Measurements from ENCODE around the gene OR10H1. TPM values are rescaled to one million over a fixed set of nuclear protein-coding genes. Genes with fewer than 3 reads are reported as not detected.
A peak's percentile ranks its signal among the peaks of the same experiment; 100 is the strongest.

Gene OR10H1
- total and polyA plus RNA-seq, 7 donors, result not detected

GRCh38 chr19:15782211-15782610 is 33.3 kb downstream of the OR10H1 start:
- no peaks in the 10 kb centered on the region for H3K36me3 ChIP-seq
- no peaks in the 10 kb centered on the region for H3K9me3 ChIP-seq
- no peak for DNase-seq
- TF ChIP-seq POLR2AphosphoS5 (IDR thresholded peaks at IDR 0.05) (no peak), POLR2A (IDR thresholded peaks at IDR 0.05) (no peak), EP300 (IDR thresholded peaks at IDR 0.05) (no peak)
- TF ChIP-seq, protein P1, sequence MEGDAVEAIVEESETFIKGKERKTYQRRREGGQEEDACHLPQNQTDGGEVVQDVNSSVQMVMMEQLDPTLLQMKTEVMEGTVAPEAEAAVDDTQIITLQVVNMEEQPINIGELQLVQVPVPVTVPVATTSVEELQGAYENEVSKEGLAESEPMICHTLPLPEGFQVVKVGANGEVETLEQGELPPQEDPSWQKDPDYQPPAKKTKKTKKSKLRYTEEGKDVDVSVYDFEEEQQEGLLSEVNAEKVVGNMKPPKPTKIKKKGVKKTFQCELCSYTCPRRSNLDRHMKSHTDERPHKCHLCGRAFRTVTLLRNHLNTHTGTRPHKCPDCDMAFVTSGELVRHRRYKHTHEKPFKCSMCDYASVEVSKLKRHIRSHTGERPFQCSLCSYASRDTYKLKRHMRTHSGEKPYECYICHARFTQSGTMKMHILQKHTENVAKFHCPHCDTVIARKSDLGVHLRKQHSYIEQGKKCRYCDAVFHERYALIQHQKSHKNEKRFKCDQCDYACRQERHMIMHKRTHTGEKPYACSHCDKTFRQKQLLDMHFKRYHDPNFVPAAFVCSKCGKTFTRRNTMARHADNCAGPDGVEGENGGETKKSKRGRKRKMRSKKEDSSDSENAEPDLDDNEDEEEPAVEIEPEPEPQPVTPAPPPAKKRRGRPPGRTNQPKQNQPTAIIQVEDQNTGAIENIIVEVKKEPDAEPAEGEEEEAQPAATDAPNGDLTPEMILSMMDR (IDR thresholded peaks at IDR 0.05), result no peak
- peaks cover 0 to 25% (median 22%) of the 10 kb centered on the region in 4 donors for H3K4me1 ChIP-seq
- intact Hi-C loops (cut with DNase I), result loop anchor here (5.0 kb wide), 2 partner anchors 55 to 110 kb away; partner anchors contain the start of gene CYP4F12
- no peaks in the 10 kb centered on the region for H3K27me3 ChIP-seq
- no peak overlapping the region for H3K4me3 ChIP-seq
- WGBS, 2 donors, result 66 to 72% methylated on average over 3 of the region's 3 CpGs
- no peak overlapping the region for H3K27ac ChIP-seq

DNA sequence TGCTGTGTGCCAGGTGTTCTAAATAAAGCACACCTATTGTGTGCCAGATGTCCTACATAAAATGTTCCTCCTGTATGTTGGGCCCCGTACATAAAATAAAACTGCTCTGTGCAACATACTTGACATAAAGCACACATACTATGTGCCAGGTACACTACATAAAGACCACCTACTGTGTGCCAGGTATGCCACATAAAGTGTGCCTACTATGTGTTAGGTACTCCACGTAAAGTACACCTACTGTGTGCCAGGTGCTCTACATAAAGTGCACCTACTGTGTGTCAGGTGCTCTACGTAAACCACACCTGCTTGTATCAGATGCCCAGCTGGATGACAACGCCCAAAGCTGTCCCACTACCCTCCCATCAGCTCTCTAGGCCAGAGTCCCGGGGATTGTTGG is 33.8 kb downstream of the OR10H1 start:
- no peak overlapping the region for H3K4me3 ChIP-seq
- TF ChIP-seq, protein P1 (IDR thresholded peaks at IDR 0.05), result no peak
- no peak for TF ChIP-seq POLR2AphosphoS5 (IDR thresholded peaks at IDR 0.05)
- no peak for TF ChIP-seq POLR2A (IDR thresholded peaks at IDR 0.05)
- TF ChIP-seq EP300 (IDR thresholded peaks at IDR 0.05), result no peak
- 64 to 81% methylated on average over 5 of the region's 5 CpGs for WGBS, 2 donors
- no peak overlapping the region for H3K27ac ChIP-seq
- no peaks in the 10 kb centered on the region for H3K36me3 ChIP-seq
- DNase-seq, result no peak
- H3K4me1 ChIP-seq, result peaks cover 0 to 25% (median 22%) of the 10 kb centered on the region in 4 donors
- H3K27me3 ChIP-seq, result no peaks in the 10 kb centered on the region
- intact Hi-C loops (cut with DNase I), result loop anchor here (5.0 kb wide), 2 partner anchors 56 to 109 kb away; partner anchors contain the start of gene CYP4F12
- no peaks in the 10 kb centered on the region for H3K9me3 ChIP-seq

DNA sequence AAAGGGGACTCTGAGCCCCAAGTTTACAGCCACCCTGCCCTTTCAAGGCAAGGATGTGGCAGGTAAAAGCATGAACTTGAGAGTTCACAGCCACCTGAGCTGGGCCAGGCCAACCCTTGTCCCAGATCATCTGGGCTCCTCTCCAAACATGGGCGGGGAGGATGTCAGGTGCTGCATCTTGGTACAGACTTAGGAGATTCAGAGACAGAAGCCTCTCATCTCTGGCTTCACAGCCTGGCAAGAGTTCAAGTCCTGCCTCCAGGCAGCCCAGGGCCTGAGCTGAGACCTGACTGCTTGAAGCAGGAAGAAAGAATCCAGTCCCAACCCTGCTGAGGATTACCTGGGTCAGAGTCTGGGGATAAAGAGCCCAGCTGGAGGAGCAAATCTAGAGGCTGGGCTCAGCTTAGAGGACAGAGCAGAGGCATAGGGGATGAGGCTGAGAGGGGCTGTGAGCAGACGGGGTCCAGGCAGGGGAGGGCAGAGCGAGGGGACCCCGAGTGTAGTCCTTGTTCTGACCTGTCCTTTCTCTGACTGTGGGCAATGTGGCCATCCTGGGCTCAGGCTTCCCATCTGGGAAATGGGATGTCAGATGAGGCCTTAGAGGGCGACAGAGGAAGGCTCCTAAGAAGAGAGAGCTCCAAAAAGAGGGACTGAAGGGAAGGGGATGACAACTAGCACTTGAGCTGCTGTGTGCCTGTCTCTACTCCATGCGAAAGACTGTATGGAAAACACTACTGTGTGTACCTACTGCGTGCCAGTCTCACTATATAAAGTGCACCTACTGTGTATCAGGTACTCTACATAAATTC is 34.6 kb downstream of the OR10H1 start:
- intact Hi-C loops (cut with DNase I), result loop anchor here (5.0 kb wide), 2 partner anchors 56 to 109 kb away; partner anchors contain the start of gene CYP4F12
- Histone ChIP-seq H3K4me1 (peaks cover 0 to 25% (median 22%) of the 10 kb centered on the region in 4 donors), H3K27me3 (no peaks in the 10 kb centered on the region), H3K4me3 (no peak overlapping the region), H3K27ac (peak overlapping the region; percentile 72 to 79 (median 77)), H3K36me3 (no peaks in the 10 kb centered on the region), H3K9me3 (no peaks in the 10 kb centered on the region)
- 62 to 78% methylated on average over 7 of the region's 7 CpGs for WGBS, 2 donors
- TF ChIP-seq POLR2A (IDR thresholded peaks at IDR 0.05), result no peak
- DNase-seq, result peak; percentile 70

DNA sequence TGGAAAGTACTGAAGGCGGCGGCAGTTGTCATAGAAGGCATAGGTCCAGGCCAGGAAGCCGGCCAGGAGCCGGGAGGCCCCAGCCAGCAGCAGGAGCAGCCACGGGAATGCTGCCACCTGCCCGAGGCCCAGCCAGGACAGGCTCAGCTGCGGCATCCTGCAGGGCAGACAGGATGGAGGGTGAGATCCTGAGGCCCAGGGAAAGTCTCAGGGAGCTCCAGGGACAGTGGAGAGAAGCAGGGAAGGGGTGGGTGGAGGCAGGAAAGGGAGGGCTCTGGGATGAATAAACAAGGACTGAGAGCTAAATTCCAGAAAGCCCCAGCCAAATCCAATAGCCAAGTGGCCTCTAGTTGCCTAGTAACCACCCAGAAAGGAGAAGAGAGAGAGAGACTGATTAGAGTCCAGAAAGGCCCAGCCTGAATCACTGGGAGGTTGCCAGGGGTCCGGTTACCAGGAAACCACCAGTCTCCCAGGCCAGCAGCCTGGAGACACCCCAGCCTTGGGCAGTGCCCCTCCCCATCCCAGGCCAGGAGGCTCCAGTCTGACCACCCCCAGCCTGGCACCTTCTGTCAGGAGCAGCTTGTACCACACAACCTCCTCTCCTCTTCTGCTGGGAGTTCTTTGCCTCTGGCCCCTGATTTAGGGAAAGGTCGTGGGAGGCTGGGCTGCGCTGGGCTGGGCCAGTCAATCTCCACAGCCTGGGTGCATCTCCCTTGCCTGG is 35.5 kb downstream of the OR10H1 start:
- Histone ChIP-seq H3K4me3 (peak overlapping the region in 3 of 4 donors; percentile 3 to 33 (median 18)), H3K36me3 (no peaks in the 10 kb centered on the region), H3K27me3 (no peaks in the 10 kb centered on the region), H3K9me3 (no peaks in the 10 kb centered on the region), H3K27ac (peak overlapping the region; percentile 72 to 79 (median 77)), H3K4me1 (peaks cover 0 to 25% (median 22%) of the 10 kb centered on the region in 4 donors)
- intact Hi-C loops (cut with DNase I), result loop anchor here (5.0 kb wide), 2 partner anchors 57 to 108 kb away; partner anchors contain the start of gene CYP4F12
- TF ChIP-seq EP300 (IDR thresholded peaks at IDR 0.05) (no peak), POLR2AphosphoS5 (IDR thresholded peaks at IDR 0.05) (peak in 2 of 4 donors; percentile 17 to 38), POLR2A (IDR thresholded peaks at IDR 0.05) (no peak)
- TF ChIP-seq, protein P1 (IDR thresholded peaks at IDR 0.05), result no peak
- WGBS, 2 donors, result 26 to 34% methylated on average over 10 of the region's 10 CpGs
- DNase-seq, result peak; percentile 92
